Muscle of leg (tissue), 11 donors: Measurements from ENCODE around the gene TMEM101. TPM values are rescaled to one million over a fixed set of nuclear protein-coding genes. Genes with fewer than 3 reads are reported as not detected.
A peak's percentile ranks its signal among the peaks of the same experiment; 100 is the strongest.
"Not testable (repeated sequence)": the region's sequence is repeated elsewhere in the genome, so short reads cannot be mapped to it uniquely, and the experiment has no call there.

Source experiments
- DNase-seq: peaks from one replicate; pipeline ENCODE4 v3.0.0; 2013
- H3K27ac ChIP-seq: one replicate; pipeline ENCODE4 v1.5.1; 2013; ENCODE audit warnings: mild to moderate bottlenecking, low read length, control low read depth
- H3K27me3 ChIP-seq: one replicate; pipeline ENCODE4 v1.6.1; 2013; ENCODE audit warnings: low read length; ENCODE audit not compliant: control insufficient read depth, insufficient read depth
- H3K36me3 ChIP-seq: one replicate; pipeline ENCODE4 v1.6.1; 2013; ENCODE audit warnings: low read length; ENCODE audit not compliant: control insufficient read depth, insufficient read depth
- H3K4me1 ChIP-seq: one replicate; pipeline ENCODE4 v1.6.1; 2013; ENCODE audit warnings: low read length; ENCODE audit not compliant: control insufficient read depth, insufficient read depth
- H3K4me3 ChIP-seq: one replicate; pipeline ENCODE4 v1.5.1; 2013; ENCODE audit warnings: low read length, control low read depth
- H3K9me3 ChIP-seq: replicated peaks from 2 replicates; pipeline ENCODE4 v1.6.1; 2013; ENCODE audit warnings: low read depth, low read length; ENCODE audit not compliant: control insufficient read depth
- WGBS: methylation state at CpG from one replicate; pipeline ENCODE4 v1.1.5; 2013; ENCODE audit warnings: missing lambda C conversion rate; ENCODE audit not compliant: insufficient coverage; 5-methylcytosine and 5-hydroxymethylcytosine counted together
- polyA plus RNA-seq, 8 donors: library from polyadenylated mRNA; unstranded; fragments of 120-200 nt; gene quantifications; one replicate each; pipeline versions ENCODE4 v1.2.1 to v1.2.3, GENCODE V29; 2013; ENCODE audit warnings: inconsistent platforms in 1 of 8, low replicate concordance in 1 of 8; ENCODE audit not compliant: insufficient read length in 8 of 8, insufficient read depth in 1 of 8
- total RNA-seq: library from RNA; stranded (reverse); fragments of 120-200 nt; gene quantifications from one replicate; pipeline ENCODE4 v1.2.4, GENCODE V29; 2013

TMEM101 gene
- total and polyA plus RNA-seq, 9 donors, result 28.6 to 39.7 (median 32.2) TPM

- 97% methylated on average over 6 of the region's 7 CpGs for WGBS
- Histone ChIP-seq H3K36me3 (peaks cover 43% of the 10 kb centered on the region), H3K4me1 (peaks cover 13% of the 10 kb centered on the region)
- H3K27ac ChIP-seq, H3K27me3 ChIP-seq, DNase-seq, H3K9me3 ChIP-seq, H3K4me3 ChIP-seq: not testable (repeated sequence)
Observed at GRCh38 chr17:44046893-44047292, 32.1 kb upstream of the TMEM101 start.

GRCh38 chr17:44045486-44045885 lies 30.7 kb upstream of the TMEM101 start:
- DNase-seq, result no peak
- H3K4me3 ChIP-seq, result no peak overlapping the region
- no peaks in the 10 kb centered on the region for H3K9me3 ChIP-seq
- whole genome bisulfite sequencing, result no CpG with 5 or more reads among the region's 4 CpGs
- H3K27me3 ChIP-seq, result no peaks in the 10 kb centered on the region
- H3K27ac ChIP-seq, result no peak overlapping the region
- H3K36me3 ChIP-seq, result peaks cover 29% of the 10 kb centered on the region
- peaks cover 14% of the 10 kb centered on the region for H3K4me1 ChIP-seq

GRCh38 chr17:44044071-44044470 lies 29.3 kb upstream of the TMEM101 start:
- Histone ChIP-seq H3K9me3 (no peaks in the 10 kb centered on the region), H3K4me3 (no peak overlapping the region), H3K36me3 (peaks cover 20% of the 10 kb centered on the region), H3K27me3 (no peaks in the 10 kb centered on the region), H3K4me1 (peaks cover 10% of the 10 kb centered on the region), H3K27ac (no peak overlapping the region)
- no CpG with 5 or more reads among the region's 1 CpG for WGBS
- no peak for DNase-seq

- H3K36me3 ChIP-seq, result peaks cover 16% of the 10 kb centered on the region
- H3K4me1 ChIP-seq, result peaks cover 12% of the 10 kb centered on the region
- DNase-seq, result no peak
- no peaks in the 10 kb centered on the region for H3K27me3 ChIP-seq
- no peak overlapping the region for H3K4me3 ChIP-seq
- no peak overlapping the region for H3K27ac ChIP-seq
- no peaks in the 10 kb centered on the region for H3K9me3 ChIP-seq
- no CpG with 5 or more reads among the region's 4 CpGs for WGBS
Observed at GRCh38 chr17:44043272-44043696, 28.5 kb upstream of the TMEM101 start.

- Histone ChIP-seq H3K4me3 (no peak overlapping the region), H3K4me1 (peaks cover 12% of the 10 kb centered on the region)
Observed at GRCh38 chr17:44039829-44040635, 25.3 kb upstream of the TMEM101 start.

GRCh38 chr17:44038604-44039011 lies 23.8 kb upstream of the TMEM101 start:
- H3K4me3 ChIP-seq, result no peak overlapping the region
- H3K27me3 ChIP-seq, result no peaks in the 10 kb centered on the region
- H3K36me3 ChIP-seq, result peaks cover 34% of the 10 kb centered on the region
- DNase-seq, result peak; percentile 51
- WGBS, result 100% methylated on average over 1 of the region's 3 CpGs
- H3K9me3 ChIP-seq, result no peaks in the 10 kb centered on the region
- no peak overlapping the region for H3K27ac ChIP-seq
- peaks cover 12% of the 10 kb centered on the region for H3K4me1 ChIP-seq

More at GRCh38 chr17:44039829-44040635, 25.3 kb upstream of the TMEM101 start:
- H3K27ac ChIP-seq, result peak overlapping the region; percentile 2
- DNase-seq, result peak; percentile 22
- no peaks in the 10 kb centered on the region for H3K9me3 ChIP-seq
- H3K36me3 ChIP-seq, result peaks cover 27% of the 10 kb centered on the region
- H3K27me3 ChIP-seq, result no peaks in the 10 kb centered on the region
- 83% methylated on average over 1 of the region's 6 CpGs for WGBS

- Histone ChIP-seq H3K36me3 (peaks cover 33% of the 10 kb centered on the region), H3K27me3 (no peaks in the 10 kb centered on the region), H3K4me1 (peaks cover 12% of the 10 kb centered on the region), H3K27ac (no peak overlapping the region), H3K9me3 (no peaks in the 10 kb centered on the region), H3K4me3 (no peak overlapping the region)
- DNase-seq, result no peak
- no CpG with 5 or more reads among the region's 2 CpGs for WGBS
Observed at GRCh38 chr17:44037471-44037870, 22.7 kb upstream of the TMEM101 start.

- not testable (repeated sequence) for H3K9me3 ChIP-seq, DNase-seq, H3K27ac ChIP-seq, H3K4me3 ChIP-seq, H3K4me1 ChIP-seq, H3K27me3 ChIP-seq
- H3K36me3 ChIP-seq, result peaks cover 44% of the 10 kb centered on the region
- no CpG with 5 or more reads among the region's 3 CpGs for WGBS
Observed at GRCh38 chr17:44034688-44035087, 19.9 kb upstream of the TMEM101 start.

- H3K27me3 ChIP-seq, result no peaks in the 10 kb centered on the region
- H3K4me1 ChIP-seq, result peaks cover 2% of the 10 kb centered on the region
- H3K27ac ChIP-seq, result no peak overlapping the region
- H3K36me3 ChIP-seq, result peaks cover 51% of the 10 kb centered on the region
- no peak overlapping the region for H3K4me3 ChIP-seq
- 63% methylated on average over 1 of the region's 3 CpGs for WGBS
- no peaks in the 10 kb centered on the region for H3K9me3 ChIP-seq
- DNase-seq, result no peak
Observed at GRCh38 chr17:44033861-44034408, 19.2 kb upstream of the TMEM101 start.

GRCh38 chr17:44030482-44030881 lies 15.7 kb upstream of the TMEM101 start:
- H3K36me3 ChIP-seq, result peaks cover 39% of the 10 kb centered on the region
- no peaks in the 10 kb centered on the region for H3K27me3 ChIP-seq
- no peak overlapping the region for H3K27ac ChIP-seq
- no peaks in the 10 kb centered on the region for H3K4me1 ChIP-seq
- 89% methylated on average over 1 of the region's 3 CpGs for WGBS
- H3K9me3 ChIP-seq, result no peaks in the 10 kb centered on the region
- H3K4me3 ChIP-seq, result no peak overlapping the region
- DNase-seq, result no peak
